ENCODE measurements around the gene ENTR1.
"Not testable (repeated sequence)": the region's sequence is repeated elsewhere in the genome, so short reads cannot be mapped to it uniquely, and the experiment has no call there.

Gene ENTR1

GRCh38 chr9:136419092-136419420, 8.6 kb upstream of the ENTR1 start:
- no peak for DNase-seq (ENCODE audit: low read depth in 2 of 2)

- DNase-seq (ENCODE audit: low read depth in 2 of 2): no peak
These were observed 8.0 kb upstream of the ENTR1 start for GRCh38 chr9:136418182-136419091.

- no peak for DNase-seq (ENCODE audit: low read depth in 2 of 2)
These were observed 6.5 kb upstream of the ENTR1 start for GRCh38 chr9:136416914-136417313.

- DNase-seq (ENCODE audit: low read depth in 2 of 2): no peak
These were observed 6.0 kb upstream of the ENTR1 start for GRCh38 chr9:136416427-136416826.

GRCh38 chr9:136412962-136413361, 2.5 kb upstream of the ENTR1 start:
- no peak for DNase-seq (ENCODE audit: low read depth in 2 of 2)

GRCh38 chr9:136411378-136411777, 964 bp upstream of the ENTR1 start:
- DNase-seq (ENCODE audit: low read depth in 2 of 2): no peak

GRCh38 chr9:136409557-136410455, 608 bp downstream of the ENTR1 start:
- DNase-seq (ENCODE audit: low read depth in 2 of 2): no peak

GRCh38 chr9:136407911-136408310, 2.5 kb downstream of the ENTR1 start:
- no peak for DNase-seq (ENCODE audit: low read depth in 2 of 2)

- not testable (repeated sequence) for DNase-seq (ENCODE audit: low read depth in 2 of 2)
These were observed 3.4 kb downstream of the ENTR1 start for GRCh38 chr9:136407061-136407460.

- DNase-seq (ENCODE audit: low read depth in 2 of 2): not testable (repeated sequence)
These were observed 4.5 kb downstream of the ENTR1 start for GRCh38 chr9:136405904-136406303.

GRCh38 chr9:136405481-136405880, 4.9 kb downstream of the ENTR1 start:
- no peak for DNase-seq (ENCODE audit: low read depth in 2 of 2)

- DNase-seq (ENCODE audit: low read depth in 2 of 2): no peak
These were observed 5.6 kb downstream of the ENTR1 start for GRCh38 chr9:136404801-136405136.

- peak in 1 of 2 donors; percentile 34 for DNase-seq (ENCODE audit: low read depth in 2 of 2)
These were observed 6.3 kb downstream of the ENTR1 start for GRCh38 chr9:136403915-136404800.

- peak; percentile 71 for DNase-seq (ENCODE audit: low read depth in 2 of 2)
These were observed 6.9 kb downstream of the ENTR1 start for GRCh38 chr9:136403538-136403914.

GRCh38 chr9:136402067-136402466, 8.3 kb downstream of the ENTR1 start:
- no peak for DNase-seq (ENCODE audit: low read depth in 2 of 2)

- DNase-seq (ENCODE audit: low read depth in 2 of 2): no peak
These were observed 9.1 kb downstream of the ENTR1 start for GRCh38 chr9:136401173-136401922.

- peak; percentile 79 to 85 for DNase-seq (ENCODE audit: low read depth in 2 of 2)
These were observed 10.2 kb downstream of the ENTR1 start, which contains the start of gene SNAPC4 for GRCh38 chr9:136400038-136400834. TSS of gene SNAPC4 (minus strand) at chr9:136400170. CDS start at chr9:136398428, 1,742 bp downstream.

GRCh38 chr9:136399176-136400037, 11.0 kb downstream of the ENTR1 start:
- DNase-seq (ENCODE audit: low read depth in 2 of 2): no peak

- no peak for DNase-seq (ENCODE audit: low read depth in 2 of 2)
These were observed 12.1 kb downstream of the ENTR1 start for GRCh38 chr9:136398286-136398685.
